Keratinocyte (primary cell): ENCODE data around the gene TRIM49D1. TPM values are rescaled to one million over a fixed set of nuclear protein-coding genes. Genes with fewer than 3 reads are reported as not detected.
"Not testable (repeated sequence)": the region's sequence is repeated elsewhere in the genome, so short reads cannot be mapped to it uniquely, and the experiment has no call there.

Experiments
- DNase-seq: peaks from one replicate; pipeline ENCODE4 v3.0.0-alpha.2; 2011; ENCODE audit warnings: low read depth, missing footprints, low spot score
- FAIRE-seq: peaks from 2 replicates; lab custom pipeline; 2011; peaks lifted over from hg19 to GRCh38; lab: Jason Lieb, UNC
- H2AFZ ChIP-seq: 2 replicates; pipeline ENCODE4 v1.6.0; 2012; ENCODE audit warnings: low read length, control low read depth, inconsistent platforms; ENCODE audit not compliant: control insufficient read depth
- H3K27ac ChIP-seq: 2 replicates; pipeline ENCODE4 v1.5.1; 2011; ENCODE audit warnings: low read length; ENCODE audit not compliant: control insufficient read depth, insufficient read depth
- H3K27me3 ChIP-seq: 3 replicates; pipeline ENCODE4 v1.6.0; 2011; ENCODE audit warnings: low read length; ENCODE audit not compliant: control insufficient read depth, insufficient read depth; ENCODE audit errors: extremely low read depth
- H3K36me3 ChIP-seq, 2 experiments: 2 replicates in 1 of 2; 3 replicates in 1 of 2; pipeline ENCODE4 v1.5.1; 2011; ENCODE audit warnings: low read length in 2 of 2, mild to moderate bottlenecking in 1 of 2; ENCODE audit not compliant: control insufficient read depth in 2 of 2, insufficient read depth in 2 of 2; ENCODE audit errors: extremely low read depth in 1 of 2
- H3K4me1 ChIP-seq: 3 replicates; pipeline ENCODE4 v1.5.1; 2011; ENCODE audit warnings: low read length; ENCODE audit not compliant: control insufficient read depth, insufficient read depth; ENCODE audit errors: extremely low read depth
- H3K4me2 ChIP-seq: 3 replicates; pipeline ENCODE4 v1.6.0; 2011; ENCODE audit warnings: low read depth, low read length; ENCODE audit not compliant: control insufficient read depth, insufficient read depth; ENCODE audit errors: extremely low read depth
- H3K4me3 ChIP-seq, 3 experiments: fragments of 200-600 bp in 1 of 3; sonication (generic) in 1 of 3; 2 replicates in 2 of 3; 3 replicates in 1 of 3; pipeline ENCODE4 v1.5.1; 2011 to 2016; ENCODE audit warnings: low read length in 3 of 3, mild to moderate bottlenecking in 3 of 3, control low read depth in 2 of 3, inconsistent platforms in 1 of 3, low read depth in 1 of 3, mixed read lengths in 1 of 3, mixed run types in 1 of 3, moderate library complexity in 1 of 3; ENCODE audit not compliant: control insufficient read depth in 2 of 3, insufficient read depth in 2 of 3; ENCODE audit errors: extremely low read depth in 1 of 3
- H3K79me2 ChIP-seq: 2 replicates; pipeline ENCODE4 v1.6.0; 2012; ENCODE audit warnings: low read length; ENCODE audit not compliant: control insufficient read depth, insufficient read depth
- H3K9ac ChIP-seq: 3 replicates; pipeline ENCODE4 v1.6.0; 2011; ENCODE audit warnings: low read length; ENCODE audit not compliant: control insufficient read depth, insufficient read depth; ENCODE audit errors: extremely low read depth
- H3K9me1 ChIP-seq: 3 replicates; pipeline ENCODE4 v1.6.0; 2011; ENCODE audit warnings: low read length; ENCODE audit not compliant: control insufficient read depth, insufficient read depth; ENCODE audit errors: extremely low read depth
- H3K9me3 ChIP-seq: 2 replicates; pipeline ENCODE4 v1.5.1; 2012; ENCODE audit warnings: low read depth, low read length; ENCODE audit not compliant: control insufficient read depth
- H4K20me1 ChIP-seq: 3 replicates; pipeline ENCODE4 v1.6.0; 2011; ENCODE audit warnings: low read length; ENCODE audit not compliant: control insufficient read depth, insufficient read depth; ENCODE audit errors: extremely low read depth
- dilution Hi-C: fragments of 300-500 bp; cut with MboI; formaldehyde crosslinking; loops from one replicate; pipeline ENCODE4 v1.7.0; 2020; ENCODE audit warnings: low sequenced_read_pairs; ENCODE audit not compliant: extremely low pct_ligation_motif_present
- polyA plus RNA-seq, 5 experiments: library from polyadenylated mRNA; depleted of rRNA in 3 of 5; stranded (reverse) in 3 of 5; stranded (forward) in 1 of 5; unstranded in 1 of 5; fragments of >200 nt; gene quantifications; 1 replicate in 1 of 5; 2 replicates in 3 of 5; 3 replicates in 1 of 5; pipeline versions ENCODE4 v1.2.1 to v1.2.3, GENCODE V29; 2011 to 2012; ENCODE audit warnings: missing spikeins in 2 of 5, low read depth in 1 of 5, low replicate concordance in 1 of 5

The TRIM49D1 gene
- polyA plus RNA-seq, 1 donor (not counting 4 experiments of a cell fraction or from before 2014, with no cell fraction given) = not detected

DNA sequence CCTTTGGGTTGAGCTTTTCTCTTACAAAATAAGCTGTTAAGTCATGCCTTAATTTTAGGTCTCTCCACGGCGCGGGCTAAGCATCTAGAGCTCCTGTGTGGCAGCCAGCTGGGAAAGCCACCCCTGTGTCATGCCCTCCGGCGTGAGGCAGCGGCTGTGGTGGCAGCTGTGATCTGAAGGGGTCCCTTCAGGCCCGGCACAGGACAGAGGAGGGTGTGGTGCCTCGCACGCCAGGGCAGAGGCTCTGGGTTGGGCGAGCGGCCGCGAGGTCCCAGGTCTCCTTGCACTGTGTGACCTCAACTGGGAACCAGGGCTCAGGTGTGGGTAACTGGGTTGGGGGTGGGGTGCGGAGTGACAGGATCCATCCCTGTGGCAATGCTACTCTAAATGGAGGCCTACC is 21.2 kb downstream of the TRIM49D1 start:
- H3K4me2 ChIP-seq, H4K20me1 ChIP-seq, H2AFZ ChIP-seq, H3K4me3 ChIP-seq, H3K4me1 ChIP-seq, dilution Hi-C loops, H3K9me3 ChIP-seq, DNase-seq, H3K79me2 ChIP-seq, FAIRE-seq, H3K27me3 ChIP-seq, H3K27ac ChIP-seq, H3K36me3 ChIP-seq, H3K9me1 ChIP-seq, H3K9ac ChIP-seq: not testable (repeated sequence)

GRCh38 chr11:89893245-89893644 is 28.8 kb downstream of the TRIM49D1 start:
- H3K4me3 ChIP-seq, H3K9ac ChIP-seq, H3K4me1 ChIP-seq, FAIRE-seq, DNase-seq, H3K27me3 ChIP-seq, H3K36me3 ChIP-seq, H3K4me2 ChIP-seq, H3K79me2 ChIP-seq, H3K9me3 ChIP-seq, H2AFZ ChIP-seq, dilution Hi-C loops, H3K27ac ChIP-seq, H4K20me1 ChIP-seq, H3K9me1 ChIP-seq: not testable (repeated sequence)

- H3K4me2 ChIP-seq, H3K36me3 ChIP-seq, dilution Hi-C loops: not testable (repeated sequence)
Observed at GRCh38 chr11:89877511-89877910, 44.5 kb downstream of the TRIM49D1 start.

DNA sequence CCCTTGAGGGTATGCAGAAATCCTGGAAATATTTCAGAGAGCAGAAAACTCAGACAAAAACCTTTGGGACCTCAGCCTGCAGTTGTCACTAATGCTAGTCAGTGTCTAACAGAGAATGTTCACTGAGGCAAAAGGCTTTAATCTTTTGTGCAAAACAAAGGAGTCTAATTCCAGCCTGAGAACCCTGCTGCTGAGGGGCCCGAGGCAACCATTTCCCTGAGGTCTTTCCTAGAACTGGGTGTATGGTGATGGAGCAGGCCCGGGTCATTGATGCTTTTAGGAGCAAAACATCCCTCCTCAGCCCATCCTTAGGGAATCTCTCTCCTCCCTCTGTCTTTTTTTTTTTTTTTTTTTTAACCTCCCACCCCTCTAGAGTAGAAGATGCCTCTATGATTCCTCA is 49.5 kb downstream of the TRIM49D1 start:
- H3K27me3 ChIP-seq, H3K36me3 ChIP-seq, H2AFZ ChIP-seq, FAIRE-seq, H3K9ac ChIP-seq, H3K79me2 ChIP-seq, dilution Hi-C loops, H3K4me2 ChIP-seq, H4K20me1 ChIP-seq, H3K4me1 ChIP-seq, DNase-seq, H3K4me3 ChIP-seq, H3K9me1 ChIP-seq, H3K27ac ChIP-seq, H3K9me3 ChIP-seq: not testable (repeated sequence)

More at GRCh38 chr11:89877511-89877910, 44.5 kb downstream of the TRIM49D1 start:
- H3K4me1 ChIP-seq, H3K9me1 ChIP-seq, H3K27me3 ChIP-seq, H4K20me1 ChIP-seq, FAIRE-seq, H3K27ac ChIP-seq, H3K4me3 ChIP-seq, H3K9me3 ChIP-seq, H3K79me2 ChIP-seq, H3K9ac ChIP-seq, DNase-seq, H2AFZ ChIP-seq: not testable (repeated sequence)

DNA sequence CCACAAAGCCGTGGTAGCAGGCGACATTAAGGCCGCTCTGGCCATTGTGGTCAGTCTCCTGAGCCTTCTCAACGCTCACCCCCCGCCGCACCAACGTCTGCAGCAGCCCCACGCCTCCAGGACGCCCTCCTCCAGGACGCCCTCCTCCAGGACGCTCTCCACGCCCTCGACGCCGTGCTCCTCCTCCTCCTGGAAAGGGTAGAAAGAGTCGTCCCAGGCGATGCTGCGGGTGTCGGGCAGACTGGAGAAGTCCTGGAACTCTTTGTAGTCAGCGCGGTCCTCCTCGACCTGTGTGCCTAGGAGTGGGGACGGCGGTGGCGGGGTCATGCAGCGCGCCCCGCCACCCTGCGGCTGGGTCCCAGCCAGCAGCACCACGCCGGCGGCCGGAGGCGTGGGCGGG is 56.8 kb downstream of the TRIM49D1 start:
- H2AFZ ChIP-seq, H3K4me3 ChIP-seq, H3K27me3 ChIP-seq, H3K4me1 ChIP-seq, H3K9ac ChIP-seq, H4K20me1 ChIP-seq, H3K27ac ChIP-seq, H3K9me3 ChIP-seq, FAIRE-seq, H3K36me3 ChIP-seq, H3K9me1 ChIP-seq, H3K79me2 ChIP-seq, DNase-seq, dilution Hi-C loops, H3K4me2 ChIP-seq: not testable (repeated sequence)
